Raji (cell line): ENCODE results near the gene NFIX.

Source experiments
- POLR2A ChIP-seq: IDR thresholded peaks from 2 replicates; pipeline ENCODE4 v1.6.1; 2011; ENCODE audit warnings: low read depth, low read length, control low read depth; ENCODE audit not compliant: insufficient read depth

The NFIX gene

GRCh38 chr19:13029893-13030292, 34.6 kb downstream of the NFIX start:
- no peak for TF ChIP-seq POLR2A

GRCh38 chr19:13031917-13032623, 36.8 kb downstream of the NFIX start:
- TF ChIP-seq POLR2A = no peak

- no peak for TF ChIP-seq POLR2A
Observed at GRCh38 chr19:13032837-13033236, 37.6 kb downstream of the NFIX start.

GRCh38 chr19:13033244-13033643, 38.0 kb downstream of the NFIX start:
- no peak for TF ChIP-seq POLR2A

GRCh38 chr19:13033819-13034611, 38.7 kb downstream of the NFIX start:
- no peak for TF ChIP-seq POLR2A

- TF ChIP-seq POLR2A = no peak
Observed at GRCh38 chr19:13034636-13035035, 39.4 kb downstream of the NFIX start.

- TF ChIP-seq POLR2A = no peak
Observed at GRCh38 chr19:13035820-13036365, 40.6 kb downstream of the NFIX start.

- TF ChIP-seq POLR2A = no peak
Observed at GRCh38 chr19:13036366-13036976, 41.2 kb downstream of the NFIX start.

DNA sequence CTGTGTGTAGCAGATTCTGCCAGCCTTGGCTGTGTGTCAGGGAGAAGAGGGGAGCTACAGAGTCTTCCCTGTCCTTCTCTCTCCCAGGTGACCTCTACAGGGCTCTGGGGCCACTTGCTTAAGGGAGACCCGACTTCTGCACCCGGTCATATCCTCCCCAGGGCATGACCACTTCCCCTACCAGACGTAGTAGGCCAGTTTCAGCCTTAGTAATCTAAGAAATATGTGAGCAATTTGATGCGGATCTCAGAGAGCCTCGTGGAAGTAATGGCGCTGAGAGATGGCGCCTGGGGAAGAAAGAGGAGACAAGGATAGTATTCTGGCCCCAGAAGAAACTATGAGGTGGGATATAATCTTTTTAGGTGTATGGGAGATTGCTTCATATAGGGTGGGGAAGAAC, 41.9 kb downstream of the NFIX start:
- no peak for TF ChIP-seq POLR2A

- TF ChIP-seq POLR2A = no peak
Observed at GRCh38 chr19:13037731-13038130, 42.5 kb downstream of the NFIX start.

GRCh38 chr19:13038306-13039210, 43.3 kb downstream of the NFIX start:
- no peak for TF ChIP-seq POLR2A

DNA sequence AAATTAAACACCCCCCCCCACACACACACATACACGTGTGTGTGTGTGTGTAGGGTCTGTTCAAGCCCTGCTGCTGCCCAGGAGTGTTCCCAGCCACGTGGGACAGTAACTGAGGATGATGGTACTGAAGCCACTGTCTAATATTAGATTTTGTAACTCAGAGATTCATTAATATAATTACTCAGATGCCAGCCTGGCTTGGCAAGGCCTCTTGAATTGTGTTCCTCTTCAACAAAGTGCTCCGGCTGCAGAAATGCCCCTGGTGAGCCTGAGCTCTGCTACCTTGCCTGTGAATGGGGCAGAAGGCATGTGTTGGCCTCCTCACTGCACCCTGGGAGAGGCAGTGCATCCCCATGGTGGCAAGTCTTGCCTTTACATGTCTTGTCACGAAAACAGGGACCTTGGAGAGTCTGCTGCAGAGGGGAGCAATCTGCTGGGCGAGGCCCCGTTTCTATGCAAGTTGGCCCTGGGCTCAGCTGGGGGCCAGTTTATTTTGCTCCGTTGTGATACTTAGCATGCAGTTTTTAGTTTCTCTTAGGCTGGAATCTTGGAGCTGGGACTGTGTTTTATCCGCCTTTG, 44.0 kb downstream of the NFIX start:
- no peak for TF ChIP-seq POLR2A

GRCh38 chr19:13040232-13040947, 45.1 kb downstream of the NFIX start:
- no peak for TF ChIP-seq POLR2A

DNA sequence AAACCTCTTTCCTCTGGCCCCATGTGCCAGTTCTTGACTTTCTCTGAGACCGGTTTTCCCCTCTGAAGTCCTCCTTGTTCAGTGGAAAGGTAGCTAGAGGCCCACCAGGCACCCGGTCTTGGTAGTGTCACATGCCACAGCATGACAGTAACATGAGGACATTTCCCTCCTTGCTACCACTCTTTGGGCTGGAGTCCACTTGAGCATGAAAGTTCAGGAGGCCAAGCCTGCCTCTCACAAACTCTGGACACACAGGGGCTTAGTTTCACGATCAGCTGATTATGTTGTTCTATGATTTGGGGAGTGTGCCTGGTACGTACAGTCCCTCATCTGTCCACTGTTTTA, 45.6 kb downstream of the NFIX start:
- no peak for TF ChIP-seq POLR2A
